ENCODE data around the gene ADIG.

The ADIG gene

DNA sequence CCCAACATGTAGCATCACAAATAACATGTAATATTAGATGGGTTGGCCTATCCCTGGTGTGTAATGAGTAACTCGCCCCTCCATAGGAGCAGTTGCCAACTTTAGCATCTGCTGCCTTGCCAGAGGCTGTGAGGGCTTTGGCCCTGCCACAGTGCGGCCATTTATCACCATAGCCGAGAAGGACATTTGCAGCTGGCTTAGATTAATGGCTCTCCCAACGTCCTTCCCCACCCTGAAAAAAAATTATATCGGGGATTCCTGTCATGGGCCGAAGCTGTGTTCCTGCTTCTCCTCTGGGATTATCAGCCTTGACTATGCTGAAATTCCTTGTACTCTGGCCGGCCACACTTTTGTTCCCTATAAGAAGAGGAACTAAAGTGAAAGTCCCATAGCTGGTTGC lies 7.6 kb upstream of the ADIG start:
- no peak for TF ChIP-seq ZFX (IDR thresholded peaks at IDR 0.05)
- TF ChIP-seq, protein P1, sequence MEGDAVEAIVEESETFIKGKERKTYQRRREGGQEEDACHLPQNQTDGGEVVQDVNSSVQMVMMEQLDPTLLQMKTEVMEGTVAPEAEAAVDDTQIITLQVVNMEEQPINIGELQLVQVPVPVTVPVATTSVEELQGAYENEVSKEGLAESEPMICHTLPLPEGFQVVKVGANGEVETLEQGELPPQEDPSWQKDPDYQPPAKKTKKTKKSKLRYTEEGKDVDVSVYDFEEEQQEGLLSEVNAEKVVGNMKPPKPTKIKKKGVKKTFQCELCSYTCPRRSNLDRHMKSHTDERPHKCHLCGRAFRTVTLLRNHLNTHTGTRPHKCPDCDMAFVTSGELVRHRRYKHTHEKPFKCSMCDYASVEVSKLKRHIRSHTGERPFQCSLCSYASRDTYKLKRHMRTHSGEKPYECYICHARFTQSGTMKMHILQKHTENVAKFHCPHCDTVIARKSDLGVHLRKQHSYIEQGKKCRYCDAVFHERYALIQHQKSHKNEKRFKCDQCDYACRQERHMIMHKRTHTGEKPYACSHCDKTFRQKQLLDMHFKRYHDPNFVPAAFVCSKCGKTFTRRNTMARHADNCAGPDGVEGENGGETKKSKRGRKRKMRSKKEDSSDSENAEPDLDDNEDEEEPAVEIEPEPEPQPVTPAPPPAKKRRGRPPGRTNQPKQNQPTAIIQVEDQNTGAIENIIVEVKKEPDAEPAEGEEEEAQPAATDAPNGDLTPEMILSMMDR (conservative IDR thresholded peaks at IDR 0.05): no peak

DNA sequence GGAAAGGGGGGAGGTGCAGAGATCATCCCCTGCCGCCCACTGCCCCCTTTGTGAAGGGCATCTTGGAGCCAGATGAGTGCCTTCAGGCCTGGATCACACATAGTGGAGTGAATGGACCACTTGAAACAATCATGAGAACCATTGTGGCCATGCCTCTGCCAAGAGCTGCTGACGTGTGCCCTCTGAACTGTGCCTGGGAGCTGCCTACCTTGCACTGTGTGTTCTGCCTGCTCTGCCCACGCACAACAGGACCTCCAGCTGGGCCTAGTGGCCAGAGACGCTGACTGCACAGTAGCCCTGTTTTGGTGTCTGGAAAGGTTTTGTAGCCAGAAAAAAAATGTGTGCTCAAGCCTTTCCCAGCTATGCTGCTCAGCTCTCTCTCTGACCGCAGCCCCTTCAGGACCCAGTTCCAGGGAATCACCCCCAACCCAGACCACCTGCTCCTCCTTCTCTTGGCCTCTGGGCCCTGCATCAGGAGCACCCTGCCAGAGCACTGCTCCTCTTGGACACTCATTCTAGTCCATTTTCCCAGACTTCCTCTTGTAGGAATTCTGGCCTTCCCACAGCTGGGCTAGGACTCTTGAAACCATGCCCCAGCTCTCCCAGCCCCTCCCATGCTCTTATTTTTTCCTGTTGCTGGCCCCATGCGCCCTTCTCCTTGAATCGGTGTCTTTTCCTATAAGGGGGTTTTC lies 1.6 kb upstream of the ADIG start:
- no peak for TF ChIP-seq ZFX (IDR thresholded peaks at IDR 0.05)
- TF ChIP-seq, protein P1 (conservative IDR thresholded peaks at IDR 0.05): no peak
- no peak overlapping the region for H3K27ac ChIP-seq

More for the DNA sequence above, 7.6 kb upstream of the ADIG start:
- no peak overlapping the region for H3K27ac ChIP-seq

DNA sequence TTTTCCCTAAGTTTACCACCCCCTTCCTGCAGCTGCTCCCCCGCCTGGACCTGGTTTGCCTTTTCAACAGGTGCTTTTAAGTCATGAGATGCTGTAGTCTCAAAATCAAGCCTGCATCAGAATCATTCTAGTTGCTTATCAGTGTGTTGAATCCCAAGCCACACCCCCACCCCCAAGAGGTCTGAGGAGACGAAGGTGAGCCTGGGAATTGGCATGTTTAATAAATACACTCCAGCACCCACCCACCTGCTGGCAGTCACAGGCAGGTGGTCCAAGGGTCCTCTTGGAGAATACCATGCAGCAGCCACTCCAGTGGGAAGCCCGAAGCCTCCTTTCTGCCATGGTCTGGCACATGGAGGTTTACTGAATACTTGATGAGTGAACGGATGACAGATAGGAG lies 1.1 kb upstream of the ADIG start:
- TF ChIP-seq, protein P1 (conservative IDR thresholded peaks at IDR 0.05): no peak
- TF ChIP-seq ZFX (IDR thresholded peaks at IDR 0.05): no peak
- no peak overlapping the region for H3K27ac ChIP-seq

DNA sequence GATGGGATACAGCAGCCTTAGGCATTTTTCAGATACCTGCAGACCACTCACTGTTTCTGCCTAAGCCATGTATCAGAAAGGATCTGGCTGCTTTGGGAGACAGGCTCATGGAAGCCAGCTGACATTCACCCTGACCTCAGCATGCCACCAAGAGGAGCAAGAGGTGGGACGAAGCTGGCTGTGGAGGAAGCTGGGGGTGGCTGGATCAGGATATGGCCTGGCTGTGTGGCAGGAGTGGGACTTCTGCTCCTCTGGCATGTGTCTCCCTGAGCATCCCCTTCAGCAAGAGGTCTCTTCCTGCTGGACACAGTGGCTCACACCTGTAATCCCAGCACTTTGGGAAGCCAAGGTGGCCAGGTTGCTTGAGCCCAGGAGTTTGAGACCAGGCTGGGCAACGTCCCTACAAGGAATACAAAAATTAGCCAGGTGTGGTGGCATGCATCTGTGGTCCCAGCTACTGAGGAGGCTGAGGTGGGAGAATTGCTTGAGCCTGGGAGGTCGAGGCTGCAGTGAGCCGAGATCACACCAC lies 897 bp downstream of the ADIG start:
- TF ChIP-seq, protein P1 (conservative IDR thresholded peaks at IDR 0.05): no peak
- TF ChIP-seq ZFX (IDR thresholded peaks at IDR 0.05): no peak
- H3K27ac ChIP-seq: no peak overlapping the region

DNA sequence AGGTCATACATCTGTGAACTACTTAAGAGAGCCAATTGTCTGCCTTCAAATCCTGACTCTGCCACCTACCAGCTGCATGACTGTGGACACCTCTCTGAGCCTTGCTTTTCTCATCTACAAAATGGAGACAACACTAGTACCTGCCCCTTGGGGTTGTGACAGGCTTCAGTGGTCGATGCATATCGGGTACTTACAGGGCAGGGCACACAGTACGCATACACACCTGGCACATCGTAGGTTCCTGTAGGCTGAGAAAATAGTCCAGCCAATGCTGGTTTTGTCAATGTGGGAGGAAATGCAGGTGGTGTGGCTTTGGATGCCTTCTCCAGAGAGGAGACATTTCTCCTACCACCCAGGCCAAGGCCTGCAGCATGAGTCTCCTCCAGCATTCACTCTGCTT lies 2.3 kb downstream of the ADIG start:
- TF ChIP-seq ZFX (IDR thresholded peaks at IDR 0.05): no peak
- TF ChIP-seq, protein P1 (conservative IDR thresholded peaks at IDR 0.05): no peak
- no peak overlapping the region for H3K27ac ChIP-seq

DNA sequence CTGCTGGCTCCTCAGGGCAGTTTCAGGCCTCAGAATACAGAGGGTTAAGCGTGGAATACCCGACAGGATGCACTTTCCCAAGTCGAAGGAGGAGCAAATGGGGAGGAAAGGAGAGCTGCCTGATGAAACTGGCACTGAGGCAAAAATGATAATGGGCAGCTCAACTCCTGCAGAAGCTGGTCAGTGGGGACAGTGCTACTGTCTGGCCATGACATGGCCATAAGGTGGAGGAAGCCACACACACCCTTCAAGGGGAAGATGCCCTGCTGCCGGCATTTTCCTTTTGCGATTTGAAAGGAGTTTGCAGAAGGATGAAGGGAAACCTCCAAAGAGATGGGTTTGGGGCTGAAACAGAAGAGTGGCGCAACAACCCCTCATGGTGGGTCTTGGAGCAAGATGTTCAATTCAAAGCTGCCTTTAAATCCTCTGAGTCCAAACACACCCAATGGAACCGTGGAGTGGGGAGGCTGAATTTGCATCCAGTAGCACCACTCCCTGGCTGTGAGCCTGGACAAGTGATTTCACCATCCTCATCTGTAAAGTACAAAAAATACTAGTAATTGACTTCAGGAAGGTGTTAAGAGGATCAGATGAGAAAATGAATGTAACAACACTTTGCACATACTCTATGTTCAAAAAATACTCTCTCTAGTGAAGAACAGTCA lies 3.2 kb downstream of the ADIG start:
- TF ChIP-seq, protein P1 (conservative IDR thresholded peaks at IDR 0.05): no peak
- H3K27ac ChIP-seq: no peak overlapping the region

Measured in C4-2B (cell line).